Keratinocyte (primary cell): ENCODE results near the gene RSPO3. TPM values are rescaled to one million over a fixed set of nuclear protein-coding genes. Genes with fewer than 3 reads are reported as not detected.

Experiments used
- DNase-seq: peaks from one replicate; pipeline ENCODE4 v3.0.0-alpha.2; 2011; ENCODE audit warnings: low read depth, missing footprints, low spot score
- FAIRE-seq: peaks from 2 replicates; lab custom pipeline; 2011; peaks lifted over from hg19 to GRCh38; lab: Jason Lieb, UNC
- H2AFZ ChIP-seq: 2 replicates; pipeline ENCODE4 v1.6.0; 2012; ENCODE audit warnings: low read length, control low read depth, inconsistent platforms; ENCODE audit not compliant: control insufficient read depth
- H3K27ac ChIP-seq: 2 replicates; pipeline ENCODE4 v1.5.1; 2011; ENCODE audit warnings: low read length; ENCODE audit not compliant: control insufficient read depth, insufficient read depth
- H3K27me3 ChIP-seq: 3 replicates; pipeline ENCODE4 v1.6.0; 2011; ENCODE audit warnings: low read length; ENCODE audit not compliant: control insufficient read depth, insufficient read depth; ENCODE audit errors: extremely low read depth
- H3K36me3 ChIP-seq, 2 experiments: 2 replicates in 1 of 2; 3 replicates in 1 of 2; pipeline ENCODE4 v1.5.1; 2011; ENCODE audit warnings: low read length in 2 of 2, mild to moderate bottlenecking in 1 of 2; ENCODE audit not compliant: control insufficient read depth in 2 of 2, insufficient read depth in 2 of 2; ENCODE audit errors: extremely low read depth in 1 of 2
- H3K4me1 ChIP-seq: 3 replicates; pipeline ENCODE4 v1.5.1; 2011; ENCODE audit warnings: low read length; ENCODE audit not compliant: control insufficient read depth, insufficient read depth; ENCODE audit errors: extremely low read depth
- H3K4me2 ChIP-seq: 3 replicates; pipeline ENCODE4 v1.6.0; 2011; ENCODE audit warnings: low read depth, low read length; ENCODE audit not compliant: control insufficient read depth, insufficient read depth; ENCODE audit errors: extremely low read depth
- H3K4me3 ChIP-seq, 3 experiments: fragments of 200-600 bp in 1 of 3; sonication (generic) in 1 of 3; 2 replicates in 2 of 3; 3 replicates in 1 of 3; pipeline ENCODE4 v1.5.1; 2011 to 2016; ENCODE audit warnings: low read length in 3 of 3, mild to moderate bottlenecking in 3 of 3, control low read depth in 2 of 3, inconsistent platforms in 1 of 3, low read depth in 1 of 3, mixed read lengths in 1 of 3, mixed run types in 1 of 3, moderate library complexity in 1 of 3; ENCODE audit not compliant: control insufficient read depth in 2 of 3, insufficient read depth in 2 of 3; ENCODE audit errors: extremely low read depth in 1 of 3
- H3K79me2 ChIP-seq: 2 replicates; pipeline ENCODE4 v1.6.0; 2012; ENCODE audit warnings: low read length; ENCODE audit not compliant: control insufficient read depth, insufficient read depth
- H3K9ac ChIP-seq: 3 replicates; pipeline ENCODE4 v1.6.0; 2011; ENCODE audit warnings: low read length; ENCODE audit not compliant: control insufficient read depth, insufficient read depth; ENCODE audit errors: extremely low read depth
- H3K9me1 ChIP-seq: 3 replicates; pipeline ENCODE4 v1.6.0; 2011; ENCODE audit warnings: low read length; ENCODE audit not compliant: control insufficient read depth, insufficient read depth; ENCODE audit errors: extremely low read depth
- H3K9me3 ChIP-seq: 2 replicates; pipeline ENCODE4 v1.5.1; 2012; ENCODE audit warnings: low read depth, low read length; ENCODE audit not compliant: control insufficient read depth
- H4K20me1 ChIP-seq: 3 replicates; pipeline ENCODE4 v1.6.0; 2011; ENCODE audit warnings: low read length; ENCODE audit not compliant: control insufficient read depth, insufficient read depth; ENCODE audit errors: extremely low read depth
- CTCF ChIP-seq, 3 experiments: IDR thresholded peaks in 1 of 3; conservative IDR thresholded peaks in 1 of 3; optimal IDR thresholded peaks in 1 of 3; 2 replicates in 2 of 3; 3 replicates in 1 of 3; pipeline versions ENCODE3 to v1.5.1; 2011; ENCODE audit warnings: low read length in 3 of 3, mild to moderate bottlenecking in 3 of 3, moderate library complexity in 2 of 3, control low read depth in 1 of 3, inconsistent platforms in 1 of 3; ENCODE audit not compliant: insufficient read depth in 2 of 3; ENCODE audit errors: extremely low read depth in 1 of 3
- EZH2 ChIP-seq: IDR thresholded peaks from one replicate; pipeline ENCODE4 v1.6.1; 2012; ENCODE audit warnings: inconsistent platforms, mild to moderate bottlenecking, low read length, moderate library complexity
- dilution Hi-C: fragments of 300-500 bp; cut with MboI; formaldehyde crosslinking; loops from one replicate; pipeline ENCODE4 v1.7.0; 2020; ENCODE audit warnings: low sequenced_read_pairs; ENCODE audit not compliant: extremely low pct_ligation_motif_present
- polyA plus RNA-seq, 5 experiments: library from polyadenylated mRNA; depleted of rRNA in 3 of 5; stranded (reverse) in 3 of 5; stranded (forward) in 1 of 5; unstranded in 1 of 5; fragments of >200 nt; gene quantifications; 1 replicate in 1 of 5; 2 replicates in 3 of 5; 3 replicates in 1 of 5; pipeline versions ENCODE4 v1.2.1 to v1.2.3, GENCODE V29; 2011 to 2012; ENCODE audit warnings: missing spikeins in 2 of 5, low read depth in 1 of 5, low replicate concordance in 1 of 5

Gene RSPO3
- polyA plus RNA-seq, 1 donor (not counting 4 experiments of a cell fraction or from before 2014, with no cell fraction given): not detected

GRCh38 chr6:127147534-127147933 lies 29.1 kb downstream of the RSPO3 start:
- Histone ChIP-seq H3K4me3 (no peak overlapping the region), H3K27ac (no peak overlapping the region), H2AFZ (no peak overlapping the region), H3K9me1 (no peaks in the 10 kb centered on the region), H3K36me3 (no peaks in the 10 kb centered on the region), H3K27me3 (no peaks in the 10 kb centered on the region), H3K4me2 (no peak overlapping the region), H3K9ac (no peak overlapping the region), H4K20me1 (no peaks in the 10 kb centered on the region), H3K4me1 (peaks cover 5% of the 10 kb centered on the region), H3K9me3 (no peaks in the 10 kb centered on the region), H3K79me2 (no peaks in the 10 kb centered on the region)
- FAIRE-seq (no peak), DNase-seq (no peak)
- dilution Hi-C loops: no loop called here
- TF ChIP-seq CTCF (optimal IDR thresholded peaks at IDR 0.05 in 1 of 3, IDR thresholded peaks at IDR 0.05 in 1 of 3, conservative IDR thresholded peaks at IDR 0.05 in 1 of 3; ENCODE audit: extremely low read depth in 1 of 3, insufficient read depth in 2 of 3, low read length in 3 of 3) (no peak), EZH2 (no peak)

GRCh38 chr6:127148511-127148910 lies 30.0 kb downstream of the RSPO3 start:
- no peak for FAIRE-seq
- dilution Hi-C loops: no loop called here
- peaks cover 5% of the 10 kb centered on the region for H3K4me1 ChIP-seq

More at GRCh38 chr6:127148511-127148910, 30.0 kb downstream of the RSPO3 start:
- Histone ChIP-seq H3K27ac (no peak overlapping the region), H4K20me1 (no peaks in the 10 kb centered on the region), H3K9me1 (no peaks in the 10 kb centered on the region), H3K4me3 (no peak overlapping the region), H2AFZ (no peak overlapping the region), H3K27me3 (no peaks in the 10 kb centered on the region), H3K9me3 (no peaks in the 10 kb centered on the region), H3K4me2 (no peak overlapping the region), H3K79me2 (no peaks in the 10 kb centered on the region), H3K36me3 (no peaks in the 10 kb centered on the region), H3K9ac (no peak overlapping the region)
- DNase-seq: no peak
- no peak for TF ChIP-seq CTCF (optimal IDR thresholded peaks at IDR 0.05 in 1 of 3, IDR thresholded peaks at IDR 0.05 in 1 of 3, conservative IDR thresholded peaks at IDR 0.05 in 1 of 3; ENCODE audit: extremely low read depth in 1 of 3, insufficient read depth in 2 of 3, low read length in 3 of 3)
- TF ChIP-seq EZH2: no peak
